Measurements from ENCODE around the gene ZNF22. TPM values are rescaled to one million over a fixed set of nuclear protein-coding genes. Genes with fewer than 3 reads are reported as not detected.
A peak's percentile ranks its signal among the peaks of the same experiment; 100 is the strongest.

ZNF22 gene
- total and polyA plus RNA-seq, 2 experiments from 2014 or later, result 25.9 to 32.2 TPM

DNA sequence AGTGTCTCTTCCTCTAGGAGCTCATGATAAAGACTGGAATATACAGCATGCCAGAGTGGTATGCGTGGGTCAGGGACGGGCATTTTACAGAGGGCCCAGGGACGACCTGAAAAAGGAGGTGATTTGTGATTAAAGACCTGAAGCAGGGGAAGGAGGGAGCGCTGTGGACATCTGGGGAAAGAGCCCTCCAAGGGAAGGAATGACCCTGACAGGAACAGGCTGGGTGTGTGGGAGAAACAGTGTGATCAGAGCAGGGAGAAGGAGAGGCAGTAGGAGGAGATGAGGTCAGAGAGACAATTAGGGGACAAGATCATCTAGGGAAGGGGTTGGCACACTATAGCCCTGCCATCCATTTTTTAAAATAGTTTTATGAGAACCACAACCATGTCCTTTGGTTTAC lies 44.5 kb upstream of the ZNF22 start:
- H3K4me3 ChIP-seq, result no peak overlapping the region
- 93% methylated on average over 4 of the region's 4 CpGs for WGBS (ENCODE audit: low lambda C conversion rate, missing lambda C conversion rate)
- TF ChIP-seq, protein P1, sequence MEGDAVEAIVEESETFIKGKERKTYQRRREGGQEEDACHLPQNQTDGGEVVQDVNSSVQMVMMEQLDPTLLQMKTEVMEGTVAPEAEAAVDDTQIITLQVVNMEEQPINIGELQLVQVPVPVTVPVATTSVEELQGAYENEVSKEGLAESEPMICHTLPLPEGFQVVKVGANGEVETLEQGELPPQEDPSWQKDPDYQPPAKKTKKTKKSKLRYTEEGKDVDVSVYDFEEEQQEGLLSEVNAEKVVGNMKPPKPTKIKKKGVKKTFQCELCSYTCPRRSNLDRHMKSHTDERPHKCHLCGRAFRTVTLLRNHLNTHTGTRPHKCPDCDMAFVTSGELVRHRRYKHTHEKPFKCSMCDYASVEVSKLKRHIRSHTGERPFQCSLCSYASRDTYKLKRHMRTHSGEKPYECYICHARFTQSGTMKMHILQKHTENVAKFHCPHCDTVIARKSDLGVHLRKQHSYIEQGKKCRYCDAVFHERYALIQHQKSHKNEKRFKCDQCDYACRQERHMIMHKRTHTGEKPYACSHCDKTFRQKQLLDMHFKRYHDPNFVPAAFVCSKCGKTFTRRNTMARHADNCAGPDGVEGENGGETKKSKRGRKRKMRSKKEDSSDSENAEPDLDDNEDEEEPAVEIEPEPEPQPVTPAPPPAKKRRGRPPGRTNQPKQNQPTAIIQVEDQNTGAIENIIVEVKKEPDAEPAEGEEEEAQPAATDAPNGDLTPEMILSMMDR (IDR thresholded peaks at IDR 0.05; ENCODE audit: poor library complexity), result no peak
- no peak for TF ChIP-seq EZH2 (IDR thresholded peaks at IDR 0.05; ENCODE audit: borderline replicate concordance)
- no peak for TF ChIP-seq EZH2phosphoT487 (IDR thresholded peaks at IDR 0.05; ENCODE audit: low read depth, severe bottlenecking, unreplicated experiment)
- no peak overlapping the region for H2AFZ ChIP-seq
- no peak overlapping the region for H3K27ac ChIP-seq
- peaks cover 19% of the 10 kb centered on the region for H3K79me2 ChIP-seq
- no peaks in the 10 kb centered on the region for H3K9me2 ChIP-seq (replicated peaks; ENCODE audit: insufficient read depth)
- H3K9me3 ChIP-seq (ENCODE audit: low read depth), result no peaks in the 10 kb centered on the region
- no peak for DNase-seq (ENCODE audit: low spot score)
- no peak overlapping the region for H3K4me2 ChIP-seq
- no peaks in the 10 kb centered on the region for H4K20me1 ChIP-seq (ENCODE audit: insufficient read depth, poor library complexity, severe bottlenecking)
- no peaks in the 10 kb centered on the region for H3K27me3 ChIP-seq
- peaks cover 24% of the 10 kb centered on the region for H3K4me1 ChIP-seq (ENCODE audit: insufficient read depth)
- no peaks in the 10 kb centered on the region for H3K36me3 ChIP-seq (replicated peaks; ENCODE audit: insufficient read depth, low read depth)

DNA sequence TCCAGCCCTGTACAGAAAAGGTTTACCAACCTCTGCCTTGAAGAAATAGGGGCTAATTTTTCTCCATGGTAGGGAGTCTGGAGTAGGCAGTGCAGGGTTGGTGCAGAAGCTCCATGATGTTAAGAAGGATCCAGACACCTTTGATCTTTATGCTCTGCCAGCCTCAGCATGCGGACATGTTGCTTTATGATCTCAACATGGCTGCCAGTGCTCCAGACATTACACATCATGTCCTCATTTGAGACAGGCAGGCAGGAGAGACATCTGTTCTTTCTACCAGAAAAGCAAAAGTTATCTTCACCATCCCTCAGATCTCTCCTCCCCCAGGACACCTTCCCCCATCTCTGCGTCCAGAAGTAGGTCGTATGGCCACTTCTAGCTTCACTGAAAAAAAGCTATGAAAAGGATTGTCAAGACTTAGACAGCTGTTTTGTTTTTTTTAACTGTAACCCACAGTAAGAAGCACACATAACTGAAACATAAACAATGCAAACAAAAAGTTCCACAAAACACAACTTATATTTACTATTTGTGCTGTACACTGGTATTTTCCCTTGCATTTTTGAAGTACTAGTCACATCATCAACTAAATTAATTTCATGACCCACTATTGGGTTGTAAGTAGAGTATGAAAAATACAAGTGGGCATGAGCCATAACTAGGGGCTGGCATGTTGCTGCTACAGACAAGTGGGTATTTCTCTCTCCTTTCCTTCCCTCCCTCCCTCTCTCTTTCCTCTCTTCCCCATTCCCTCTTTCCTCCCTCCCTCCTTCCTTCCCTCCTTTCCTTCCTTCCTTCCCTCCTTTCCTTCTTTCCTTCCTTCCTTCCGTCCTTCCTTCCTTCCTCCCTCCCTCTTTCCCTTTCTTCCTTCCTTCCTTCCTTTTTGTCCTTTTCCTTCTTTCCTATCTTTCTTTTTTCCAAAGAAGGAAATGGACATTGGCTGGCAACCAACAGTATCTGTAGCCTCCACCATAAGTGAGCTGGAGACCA lies 43.7 kb upstream of the ZNF22 start:
- H4K20me1 ChIP-seq (ENCODE audit: insufficient read depth, poor library complexity, severe bottlenecking), result no peaks in the 10 kb centered on the region
- peak overlapping the region; percentile 80 for H3K4me2 ChIP-seq
- peaks cover 28% of the 10 kb centered on the region for H3K4me1 ChIP-seq (ENCODE audit: insufficient read depth)
- H3K79me2 ChIP-seq, result peaks cover 23% of the 10 kb centered on the region
- H3K36me3 ChIP-seq (replicated peaks; ENCODE audit: insufficient read depth, low read depth), result no peaks in the 10 kb centered on the region
- no peak overlapping the region for H2AFZ ChIP-seq
- H3K9me2 ChIP-seq (replicated peaks; ENCODE audit: insufficient read depth), result no peaks in the 10 kb centered on the region
- H3K27me3 ChIP-seq, result no peaks in the 10 kb centered on the region
- no peak overlapping the region for H3K27ac ChIP-seq
- DNase-seq (ENCODE audit: low spot score), result no peak
- no peaks in the 10 kb centered on the region for H3K9me3 ChIP-seq (ENCODE audit: low read depth)
- WGBS (ENCODE audit: low lambda C conversion rate, missing lambda C conversion rate), result 95% methylated on average over 3 of the region's 4 CpGs
- H3K4me3 ChIP-seq, result no peak overlapping the region
- TF ChIP-seq, protein P1 (IDR thresholded peaks at IDR 0.05; ENCODE audit: poor library complexity), result no peak
- TF ChIP-seq EZH2phosphoT487 (IDR thresholded peaks at IDR 0.05; ENCODE audit: low read depth, severe bottlenecking, unreplicated experiment) (no peak), EZH2 (IDR thresholded peaks at IDR 0.05; ENCODE audit: borderline replicate concordance) (no peak)

DNA sequence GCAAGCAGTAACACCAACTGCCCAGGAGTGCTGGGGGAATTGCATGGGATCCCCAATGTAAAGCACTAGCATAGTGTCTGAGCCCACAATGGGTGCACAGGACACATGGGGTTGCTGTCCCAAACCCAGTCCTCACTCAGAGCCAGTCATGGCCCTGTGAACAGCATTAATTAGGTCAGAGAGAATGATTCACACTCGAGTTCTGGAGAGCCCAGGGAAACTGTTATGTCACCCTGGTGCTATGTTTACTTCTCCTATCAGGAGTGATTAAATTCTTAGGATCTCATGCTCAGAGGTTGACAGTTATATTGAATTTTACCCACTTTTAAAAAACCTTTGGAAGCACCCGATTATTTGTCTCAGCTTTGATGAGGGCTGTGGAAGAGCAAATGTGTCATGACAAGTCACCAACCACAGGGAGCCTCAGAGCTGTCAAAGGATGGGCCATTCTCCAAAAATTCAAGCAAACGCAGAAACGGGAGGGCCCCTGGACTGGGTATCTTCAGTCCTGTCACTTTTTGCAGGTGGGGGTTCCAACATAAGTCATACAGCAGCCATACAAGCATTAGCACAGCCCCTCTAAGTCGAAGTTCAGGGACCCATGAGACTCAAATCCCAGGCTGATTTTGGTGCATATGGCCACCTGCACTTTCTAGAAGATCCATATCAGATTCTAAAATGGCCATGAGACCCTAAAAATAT lies 42.4 kb upstream of the ZNF22 start:
- Histone ChIP-seq H3K4me3 (peak overlapping the region; percentile 69), H3K27ac (peak overlapping the region; percentile 97), H2AFZ (no peak overlapping the region), H4K20me1 (ENCODE audit: insufficient read depth, poor library complexity, severe bottlenecking) (no peaks in the 10 kb centered on the region), H3K36me3 (replicated peaks; ENCODE audit: insufficient read depth, low read depth) (no peaks in the 10 kb centered on the region), H3K79me2 (peaks cover 23% of the 10 kb centered on the region), H3K27me3 (no peaks in the 10 kb centered on the region), H3K4me1 (ENCODE audit: insufficient read depth) (peaks cover 32% of the 10 kb centered on the region), H3K4me2 (peak overlapping the region; percentile 80), H3K9me3 (ENCODE audit: low read depth) (no peaks in the 10 kb centered on the region), H3K9me2 (replicated peaks; ENCODE audit: insufficient read depth) (no peaks in the 10 kb centered on the region)
- TF ChIP-seq EZH2 (IDR thresholded peaks at IDR 0.05; ENCODE audit: borderline replicate concordance), result no peak
- TF ChIP-seq, protein P1 (IDR thresholded peaks at IDR 0.05; ENCODE audit: poor library complexity), result no peak
- no peak for TF ChIP-seq EZH2phosphoT487 (IDR thresholded peaks at IDR 0.05; ENCODE audit: low read depth, severe bottlenecking, unreplicated experiment)
- WGBS (ENCODE audit: low lambda C conversion rate, missing lambda C conversion rate), result 27% methylated on average over 5 of the region's 5 CpGs
- peak; percentile 62 for DNase-seq (ENCODE audit: low spot score)

Data from hepatocyte (in vitro differentiated cells).